H9 (cell line): Measurements from ENCODE around the gene PPP2R5B. TPM values are rescaled to one million over a fixed set of nuclear protein-coding genes. Genes with fewer than 3 reads are reported as not detected.
A peak's percentile ranks its signal among the peaks of the same experiment; 100 is the strongest.

ENCODE experiments used
- DNase-seq: peaks from one replicate; pipeline ENCODE4 v3.0.0-alpha.2; 2017
- H2AFZ ChIP-seq: one replicate; pipeline ENCODE4 v1.6.1; 2013; ENCODE audit warnings: mild to moderate bottlenecking, low read length, control low read depth, moderate library complexity
- H2AK5ac ChIP-seq: 2 replicates; pipeline ENCODE4 v1.6.1; 2013; ENCODE audit warnings: low read length, control low read depth, mixed read lengths; ENCODE audit not compliant: insufficient read length
- H2BK120ac ChIP-seq: one replicate; pipeline ENCODE4 v1.6.1; 2013; ENCODE audit warnings: low read depth, mild to moderate bottlenecking, low read length, control low read depth, inconsistent platforms; ENCODE audit not compliant: poor library complexity, severe bottlenecking
- H2BK12ac ChIP-seq: 2 replicates; pipeline ENCODE4 v1.6.1; 2013; ENCODE audit warnings: low read length, control low read depth, mixed read lengths, low read depth; ENCODE audit not compliant: insufficient read length
- H2BK15ac ChIP-seq: 2 replicates; pipeline ENCODE4 v1.6.1; 2013; ENCODE audit warnings: low read depth, low read length, control low read depth
- H2BK20ac ChIP-seq: one replicate; pipeline ENCODE4 v1.6.1; 2013; ENCODE audit warnings: low read depth, mild to moderate bottlenecking, low read length, control low read depth, inconsistent platforms; ENCODE audit not compliant: poor library complexity, severe bottlenecking
- H2BK5ac ChIP-seq: 2 replicates; pipeline ENCODE4 v1.6.1; 2013; ENCODE audit warnings: low read length, control low read depth, mixed read lengths; ENCODE audit not compliant: insufficient read length
- H3K14ac ChIP-seq: 2 replicates; pipeline ENCODE4 v1.6.1; 2013; ENCODE audit warnings: low read length, control low read depth; ENCODE audit not compliant: insufficient read depth
- H3K18ac ChIP-seq: 2 replicates; pipeline ENCODE4 v1.6.1; 2013; ENCODE audit warnings: low read depth, mild to moderate bottlenecking, mixed read lengths, low read length, control low read depth; ENCODE audit not compliant: insufficient read length
- H3K23ac ChIP-seq: 2 replicates; pipeline ENCODE4 v1.6.1; 2013; ENCODE audit warnings: low read length, control low read depth, mixed read lengths, low read depth; ENCODE audit not compliant: insufficient read length
- H3K23me2 ChIP-seq: 2 replicates; pipeline ENCODE4 v1.6.1; 2013; ENCODE audit warnings: low read depth, mild to moderate bottlenecking, mixed read lengths, low read length, control low read depth; ENCODE audit not compliant: insufficient read length, poor library complexity, severe bottlenecking
- H3K27ac ChIP-seq: 2 replicates; pipeline ENCODE4 v1.5.1; 2013; ENCODE audit warnings: low read length, control low read depth, mixed read lengths, low read depth; ENCODE audit not compliant: insufficient read length
- H3K27me3 ChIP-seq: 2 replicates; pipeline ENCODE4 v1.6.1; 2013; ENCODE audit warnings: low read length, control low read depth, inconsistent platforms; ENCODE audit not compliant: insufficient read depth
- H3K4ac ChIP-seq: 2 replicates; pipeline ENCODE4 v1.6.1; 2013; ENCODE audit warnings: low read depth, mild to moderate bottlenecking, control low read depth, inconsistent platforms, low read length, moderate library complexity
- H3K4me1 ChIP-seq: 2 replicates; pipeline ENCODE4 v1.6.1; 2013; ENCODE audit warnings: low read length, control low read depth, inconsistent platforms; ENCODE audit not compliant: insufficient read depth
- H3K4me2 ChIP-seq: 2 replicates; pipeline ENCODE4 v1.6.1; 2013; ENCODE audit warnings: low read length, control low read depth, mixed read lengths; ENCODE audit not compliant: insufficient read length, insufficient read depth
- H3K56ac ChIP-seq: 2 replicates; pipeline ENCODE4 v1.6.1; 2013; ENCODE audit warnings: low read depth, mild to moderate bottlenecking, mixed read lengths, low read length, control low read depth; ENCODE audit not compliant: insufficient read length
- H3K79me1 ChIP-seq: 2 replicates; pipeline ENCODE4 v1.6.1; 2013; ENCODE audit warnings: low read depth, mild to moderate bottlenecking, moderate library complexity, low read length, control low read depth, inconsistent platforms; ENCODE audit not compliant: insufficient read depth, poor library complexity, severe bottlenecking
- H3K79me2 ChIP-seq: 2 replicates; pipeline ENCODE4 v1.6.1; 2013; ENCODE audit warnings: low read length, control low read depth, inconsistent platforms; ENCODE audit not compliant: insufficient read depth
- H3K9ac ChIP-seq: 2 replicates; pipeline ENCODE4 v1.6.1; 2013; ENCODE audit warnings: low read length, control low read depth, mixed read lengths; ENCODE audit not compliant: insufficient read length; ENCODE audit errors: extremely low read depth
- H3K9me3 ChIP-seq: one replicate; pipeline ENCODE4 v1.6.1; 2013; ENCODE audit warnings: low read depth, low read length, inconsistent platforms; ENCODE audit not compliant: control insufficient read depth
- H3T11ph ChIP-seq: one replicate; pipeline ENCODE4 v1.6.1; 2013; ENCODE audit warnings: mild to moderate bottlenecking, low read length, control low read depth, inconsistent platforms
- H4K20me1 ChIP-seq: one replicate; pipeline ENCODE4 v1.6.1; 2013; ENCODE audit not compliant: control insufficient read depth, insufficient read length, insufficient read depth
- H4K5ac ChIP-seq: 2 replicates; pipeline ENCODE4 v1.6.1; 2013; ENCODE audit warnings: low read depth, mild to moderate bottlenecking, mixed read lengths, low read length, control low read depth; ENCODE audit not compliant: insufficient read length
- H4K8ac ChIP-seq: replicated peaks from 2 replicates; pipeline ENCODE4 v1.6.1; 2013; ENCODE audit warnings: low read length, control low read depth, mixed read lengths, low read depth; ENCODE audit not compliant: insufficient read length
- H4K91ac ChIP-seq: 2 replicates; pipeline ENCODE4 v1.6.1; 2013; ENCODE audit warnings: low read depth, mild to moderate bottlenecking, moderate library complexity, mixed read lengths, low read length, control low read depth; ENCODE audit not compliant: insufficient read length
- H3K27ac Mint-ChIP-seq, 3 experiments: 2 replicates in 2 of 3; 3 replicates in 1 of 3; pipeline ENCODE4 v1.8.0; 2020 to 2021; ENCODE audit warnings: mixed read lengths in 3 of 3, mild to moderate bottlenecking in 1 of 3, moderate library complexity in 1 of 3
- H3K27me3 Mint-ChIP-seq: 2 replicates; pipeline ENCODE4 v1.8.0; 2021; ENCODE audit warnings: low read depth, mild to moderate bottlenecking, moderate library complexity, mixed read lengths
- H3K36me3 Mint-ChIP-seq, 3 experiments: 2 replicates in 2 of 3; 3 replicates in 1 of 3; pipeline ENCODE4 v1.8.0; 2020 to 2021; ENCODE audit warnings: low read depth in 3 of 3, mixed read lengths in 3 of 3; ENCODE audit not compliant: insufficient read depth in 1 of 3
- H3K4me1 Mint-ChIP-seq, 2 experiments: 2 replicates each; pipeline ENCODE4 v1.8.0; 2020; ENCODE audit warnings: mixed read lengths in 2 of 2
- H3K4me3 Mint-ChIP-seq, 2 experiments: 2 replicates in 1 of 2; 3 replicates in 1 of 2; pipeline ENCODE4 v1.8.0; 2020 to 2021; ENCODE audit warnings: mild to moderate bottlenecking in 2 of 2, mixed read lengths in 2 of 2, moderate library complexity in 1 of 2
- H3K9me3 Mint-ChIP-seq, 2 experiments: 2 replicates in 1 of 2; 3 replicates in 1 of 2; pipeline ENCODE4 v1.8.0; 2020; ENCODE audit warnings: mild to moderate bottlenecking in 2 of 2, mixed read lengths in 2 of 2, moderate library complexity in 1 of 2
- WGBS: extraction: QIAGEN DNeasy Blood & Tissue Kit; methylation state at CpG from one replicate; pipeline ENCODE4 v1.1.7; 2013; ENCODE audit warnings: missing lambda C conversion rate, low lambda C conversion rate, mixed read lengths; ENCODE audit not compliant: insufficient read length; ENCODE audit errors: extremely low coverage; 5-methylcytosine and 5-hydroxymethylcytosine counted together
- total RNA-seq: library from RNA; stranded (reverse); gene quantifications from 2 replicates; pipeline ENCODE4 v1.2.1, GENCODE V29; 2021
- TF ChIP-seq, protein P1 (sequence below): fragments of 200-600 bp; sonication (generic); conservative IDR thresholded peaks from 3 replicates; pipeline ENCODE4 v1.8.0; 2021; ENCODE audit warnings: antibody characterized with exemption, mild to moderate bottlenecking

Gene PPP2R5B
- total RNA-seq, 1 experiment from 2014 or later, result 6.3 TPM

DNA sequence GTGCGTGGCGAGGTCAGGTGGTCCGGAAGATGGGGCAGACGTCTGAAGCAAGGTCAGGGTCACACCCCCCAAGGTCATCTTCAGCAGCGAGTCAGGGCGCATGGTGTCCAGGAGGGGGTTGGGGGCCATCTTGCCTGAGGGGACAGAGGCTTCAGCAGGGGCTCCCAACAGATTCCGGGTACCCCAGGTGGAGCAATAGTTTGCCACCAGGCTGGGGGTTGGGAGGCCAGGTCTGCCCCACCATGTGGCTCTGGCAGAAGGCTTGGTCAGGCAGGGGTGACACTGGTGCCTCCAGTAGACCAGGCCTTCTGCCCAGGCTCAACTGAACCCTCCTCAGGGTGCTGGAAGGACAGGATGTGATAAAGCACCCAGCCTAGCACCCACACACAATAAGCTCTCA is 13.3 kb upstream of the PPP2R5B start:
- H4K8ac ChIP-seq, result no peak overlapping the region
- Mint-ChIP-seq H3K27me3 (no peaks in the 10 kb centered on the region), H3K36me3 (peaks cover 14 to 47% (median 37%) of the 10 kb centered on the region in 3 experiments; a peak in 6 of 7 replicates), H3K4me3 (no peak overlapping the region), H3K27ac (0 out of 7 replicates have a peak overlapping the region, but pooled peaks of 1 of the 3 experiments have one; percentile 23), H3K4me1 (peaks cover 4 to 8% of the 10 kb centered on the region in 2 experiments), H3K9me3 (no peaks in the 10 kb centered on the region)
- no peak overlapping the region for H2AK5ac ChIP-seq
- no peaks in the 10 kb centered on the region for H3K9me3 ChIP-seq
- no peaks in the 10 kb centered on the region for H3K79me1 ChIP-seq
- H3T11ph ChIP-seq, result no peak overlapping the region
- H3K27me3 ChIP-seq, result no peaks in the 10 kb centered on the region
- TF ChIP-seq, protein P1, sequence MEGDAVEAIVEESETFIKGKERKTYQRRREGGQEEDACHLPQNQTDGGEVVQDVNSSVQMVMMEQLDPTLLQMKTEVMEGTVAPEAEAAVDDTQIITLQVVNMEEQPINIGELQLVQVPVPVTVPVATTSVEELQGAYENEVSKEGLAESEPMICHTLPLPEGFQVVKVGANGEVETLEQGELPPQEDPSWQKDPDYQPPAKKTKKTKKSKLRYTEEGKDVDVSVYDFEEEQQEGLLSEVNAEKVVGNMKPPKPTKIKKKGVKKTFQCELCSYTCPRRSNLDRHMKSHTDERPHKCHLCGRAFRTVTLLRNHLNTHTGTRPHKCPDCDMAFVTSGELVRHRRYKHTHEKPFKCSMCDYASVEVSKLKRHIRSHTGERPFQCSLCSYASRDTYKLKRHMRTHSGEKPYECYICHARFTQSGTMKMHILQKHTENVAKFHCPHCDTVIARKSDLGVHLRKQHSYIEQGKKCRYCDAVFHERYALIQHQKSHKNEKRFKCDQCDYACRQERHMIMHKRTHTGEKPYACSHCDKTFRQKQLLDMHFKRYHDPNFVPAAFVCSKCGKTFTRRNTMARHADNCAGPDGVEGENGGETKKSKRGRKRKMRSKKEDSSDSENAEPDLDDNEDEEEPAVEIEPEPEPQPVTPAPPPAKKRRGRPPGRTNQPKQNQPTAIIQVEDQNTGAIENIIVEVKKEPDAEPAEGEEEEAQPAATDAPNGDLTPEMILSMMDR, result no peak
- WGBS, result no CpG with 5 or more reads among the region's 7 CpGs
- H2BK5ac ChIP-seq, result no peak overlapping the region
- no peak for DNase-seq
- no peaks in the 10 kb centered on the region for H3K79me2 ChIP-seq
- H2AFZ ChIP-seq, result no peak overlapping the region
- H3K4ac ChIP-seq, result no peak overlapping the region
- peaks cover under 1% of the 10 kb centered on the region for H3K23me2 ChIP-seq
- H3K4me2 ChIP-seq, result no peak overlapping the region
- no peak overlapping the region for H3K23ac ChIP-seq
- H2BK15ac ChIP-seq, result no peak overlapping the region
- no peak overlapping the region for H2BK20ac ChIP-seq
- no peak overlapping the region for H3K27ac ChIP-seq
- no peak overlapping the region for H3K9ac ChIP-seq
- no peak overlapping the region for H3K14ac ChIP-seq
- no peaks in the 10 kb centered on the region for H4K20me1 ChIP-seq
- no peak overlapping the region for H2BK120ac ChIP-seq
- no peak overlapping the region for H3K56ac ChIP-seq
- no peak overlapping the region for H2BK12ac ChIP-seq
- H3K18ac ChIP-seq, result no peak overlapping the region
- no peak overlapping the region for H4K91ac ChIP-seq
- H4K5ac ChIP-seq, result no peak overlapping the region
- H3K4me1 ChIP-seq, result no peaks in the 10 kb centered on the region
